ENCODE measurements around the gene CCDC33. TPM values are rescaled to one million over a fixed set of nuclear protein-coding genes. Genes with fewer than 3 reads are reported as not detected.

CCDC33 gene
- total and polyA plus RNA-seq, 2 donors, result 0.39 to 1.4 TPM

GRCh38 chr15:74206801-74207281 lies 29.3 kb upstream of the CCDC33 start:
- WGBS, result 90% methylated on average over 6 of the region's 6 CpGs
- H3K4me3 ChIP-seq (ENCODE audit: low read length in 2 of 2), result no peak overlapping the region
- no peak for DNase-seq (ENCODE audit: low read depth in 6 of 9, low spot score in 9 of 9)
- H3K27me3 ChIP-seq (ENCODE audit: control insufficient read depth in 2 of 2, insufficient read depth in 1 of 2, low read length in 1 of 2), result peaks cover 0 to 5% of the 10 kb centered on the region in 2 donors
- peaks cover 8 to 86% of the 10 kb centered on the region in 2 donors for H3K4me1 ChIP-seq (ENCODE audit: control insufficient read depth in 2 of 2, insufficient read depth in 2 of 2, low read length in 2 of 2)
- no peaks in the 10 kb centered on the region for H3K36me3 ChIP-seq (ENCODE audit: control insufficient read depth in 2 of 2, insufficient read depth in 2 of 2, low read length in 1 of 2)
- no peaks in the 10 kb centered on the region for H3K9me3 ChIP-seq (ENCODE audit: control insufficient read depth in 2 of 2, insufficient read depth in 1 of 2, low read length in 1 of 2)
- H3K27ac ChIP-seq (ENCODE audit: low read depth in 1 of 2, low read length in 1 of 2), result no peak overlapping the region

- peak overlapping the region in 1 of 2 donors; percentile 50 for H3K27ac ChIP-seq (ENCODE audit: low read depth in 1 of 2, low read length in 1 of 2)
- peak overlapping the region in 1 of 2 donors; percentile 29 for H3K4me3 ChIP-seq (ENCODE audit: low read length in 2 of 2)
- H3K4me1 ChIP-seq (ENCODE audit: control insufficient read depth in 2 of 2, insufficient read depth in 2 of 2, low read length in 2 of 2), result peaks cover 4 to 86% of the 10 kb centered on the region in 2 donors
- H3K27me3 ChIP-seq (ENCODE audit: control insufficient read depth in 2 of 2, insufficient read depth in 1 of 2, low read length in 1 of 2), result peaks cover 0 to under 1% of the 10 kb centered on the region in 2 donors
- peak in 1 of 9 donors; percentile 39 for DNase-seq (ENCODE audit: low read depth in 6 of 9, low spot score in 9 of 9)
- 66% methylated on average over 16 of the region's 16 CpGs for WGBS
- H3K36me3 ChIP-seq (ENCODE audit: control insufficient read depth in 2 of 2, insufficient read depth in 2 of 2, low read length in 1 of 2), result no peaks in the 10 kb centered on the region
- no peaks in the 10 kb centered on the region for H3K9me3 ChIP-seq (ENCODE audit: control insufficient read depth in 2 of 2, insufficient read depth in 1 of 2, low read length in 1 of 2)
Observed at GRCh38 chr15:74207652-74208440, 28.3 kb upstream of the CCDC33 start.

GRCh38 chr15:74208496-74208895 lies 27.6 kb upstream of the CCDC33 start:
- Histone ChIP-seq H3K9me3 (ENCODE audit: control insufficient read depth in 2 of 2, insufficient read depth in 1 of 2, low read length in 1 of 2) (no peaks in the 10 kb centered on the region), H3K36me3 (ENCODE audit: control insufficient read depth in 2 of 2, insufficient read depth in 2 of 2, low read length in 1 of 2) (no peaks in the 10 kb centered on the region), H3K4me1 (ENCODE audit: control insufficient read depth in 2 of 2, insufficient read depth in 2 of 2, low read length in 2 of 2) (peaks cover 3 to 81% of the 10 kb centered on the region in 2 donors), H3K27ac (ENCODE audit: low read depth in 1 of 2, low read length in 1 of 2) (peak overlapping the region in 1 of 2 donors; percentile 50), H3K27me3 (ENCODE audit: control insufficient read depth in 2 of 2, insufficient read depth in 1 of 2, low read length in 1 of 2) (no peaks in the 10 kb centered on the region), H3K4me3 (ENCODE audit: low read length in 2 of 2) (peak overlapping the region in 1 of 2 donors; percentile 29)
- WGBS, result 93% methylated on average over 6 of the region's 6 CpGs
- DNase-seq (ENCODE audit: low read depth in 6 of 9, low spot score in 9 of 9), result no peak

DNA sequence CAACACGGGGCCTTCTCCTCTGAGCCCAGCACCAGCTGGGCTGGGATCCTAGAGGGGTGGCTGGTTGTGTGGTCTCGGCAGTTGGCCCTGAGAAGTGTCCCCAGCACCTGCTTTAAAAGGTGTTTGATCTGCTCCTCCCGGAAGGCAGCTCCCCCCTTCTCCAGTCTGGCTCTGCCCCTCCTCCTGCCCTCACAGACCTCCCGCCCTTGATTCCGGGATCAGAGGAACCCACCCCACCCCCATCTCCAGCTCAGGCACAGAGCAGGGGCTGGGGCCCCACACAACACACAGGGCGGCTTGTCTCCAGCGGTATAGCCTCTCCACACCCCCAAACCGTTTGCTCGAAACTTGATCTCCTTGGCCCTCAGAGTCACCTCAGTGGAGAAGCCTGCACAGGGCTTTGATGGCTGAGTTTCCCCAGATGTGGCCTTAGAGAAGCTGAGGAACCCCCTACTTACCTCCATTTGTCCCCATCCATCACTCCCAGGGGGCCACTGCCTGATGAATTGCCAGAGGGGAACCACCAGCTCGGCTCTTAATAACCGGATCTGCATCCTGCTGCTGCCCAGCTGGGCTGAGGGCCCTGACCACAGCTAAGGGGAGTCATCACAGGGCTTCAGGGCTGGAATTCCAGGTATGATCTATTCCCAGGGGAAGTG lies 27.1 kb upstream of the CCDC33 start:
- Histone ChIP-seq H3K4me3 (ENCODE audit: low read length in 2 of 2) (peak overlapping the region in 1 of 2 donors; percentile 29), H3K9me3 (ENCODE audit: control insufficient read depth in 2 of 2, insufficient read depth in 1 of 2, low read length in 1 of 2) (no peaks in the 10 kb centered on the region), H3K27me3 (ENCODE audit: control insufficient read depth in 2 of 2, insufficient read depth in 1 of 2, low read length in 1 of 2) (no peaks in the 10 kb centered on the region), H3K4me1 (ENCODE audit: control insufficient read depth in 2 of 2, insufficient read depth in 2 of 2, low read length in 2 of 2) (peaks cover 0 to 81% of the 10 kb centered on the region in 2 donors), H3K27ac (ENCODE audit: low read depth in 1 of 2, low read length in 1 of 2) (peak overlapping the region in 1 of 2 donors; percentile 50), H3K36me3 (ENCODE audit: control insufficient read depth in 2 of 2, insufficient read depth in 2 of 2, low read length in 1 of 2) (no peaks in the 10 kb centered on the region)
- WGBS, result 71% methylated on average over 11 of the region's 11 CpGs
- peak in 3 of 9 donors; percentile 44 to 63 (median 46) for DNase-seq (ENCODE audit: low read depth in 6 of 9, low spot score in 9 of 9)

- DNase-seq (ENCODE audit: low read depth in 6 of 9, low spot score in 9 of 9), result no peak
- WGBS, result 90% methylated on average over 5 of the region's 5 CpGs
- Histone ChIP-seq H3K36me3 (ENCODE audit: control insufficient read depth in 2 of 2, insufficient read depth in 2 of 2, low read length in 1 of 2) (no peaks in the 10 kb centered on the region), H3K27ac (ENCODE audit: low read depth in 1 of 2, low read length in 1 of 2) (peak overlapping the region in 1 of 2 donors; percentile 50), H3K4me3 (ENCODE audit: low read length in 2 of 2) (peak overlapping the region in 1 of 2 donors; percentile 29), H3K9me3 (ENCODE audit: control insufficient read depth in 2 of 2, insufficient read depth in 1 of 2, low read length in 1 of 2) (no peaks in the 10 kb centered on the region), H3K27me3 (ENCODE audit: control insufficient read depth in 2 of 2, insufficient read depth in 1 of 2, low read length in 1 of 2) (no peaks in the 10 kb centered on the region), H3K4me1 (ENCODE audit: control insufficient read depth in 2 of 2, insufficient read depth in 2 of 2, low read length in 2 of 2) (peaks cover 0 to 81% of the 10 kb centered on the region in 2 donors)
Observed at GRCh38 chr15:74209560-74209958, 26.6 kb upstream of the CCDC33 start.

GRCh38 chr15:74209997-74210671 lies 26.0 kb upstream of the CCDC33 start:
- peak overlapping the region in 1 of 2 donors; percentile 29 for H3K4me3 ChIP-seq (ENCODE audit: low read length in 2 of 2)
- H3K27me3 ChIP-seq (ENCODE audit: control insufficient read depth in 2 of 2, insufficient read depth in 1 of 2, low read length in 1 of 2), result no peaks in the 10 kb centered on the region
- peaks cover 0 to 81% of the 10 kb centered on the region in 2 donors for H3K4me1 ChIP-seq (ENCODE audit: control insufficient read depth in 2 of 2, insufficient read depth in 2 of 2, low read length in 2 of 2)
- no peak for DNase-seq (ENCODE audit: low read depth in 6 of 9, low spot score in 9 of 9)
- 88% methylated on average over 4 of the region's 4 CpGs for WGBS
- H3K27ac ChIP-seq (ENCODE audit: low read depth in 1 of 2, low read length in 1 of 2), result peak overlapping the region in 1 of 2 donors; percentile 55
- H3K9me3 ChIP-seq (ENCODE audit: control insufficient read depth in 2 of 2, insufficient read depth in 1 of 2, low read length in 1 of 2), result no peaks in the 10 kb centered on the region
- no peaks in the 10 kb centered on the region for H3K36me3 ChIP-seq (ENCODE audit: control insufficient read depth in 2 of 2, insufficient read depth in 2 of 2, low read length in 1 of 2)

- Histone ChIP-seq H3K27me3 (ENCODE audit: control insufficient read depth in 2 of 2, insufficient read depth in 1 of 2, low read length in 1 of 2) (no peaks in the 10 kb centered on the region), H3K9me3 (ENCODE audit: control insufficient read depth in 2 of 2, insufficient read depth in 1 of 2, low read length in 1 of 2) (no peaks in the 10 kb centered on the region), H3K36me3 (ENCODE audit: control insufficient read depth in 2 of 2, insufficient read depth in 2 of 2, low read length in 1 of 2) (no peaks in the 10 kb centered on the region), H3K4me1 (ENCODE audit: control insufficient read depth in 2 of 2, insufficient read depth in 2 of 2, low read length in 2 of 2) (peaks cover 0 to 81% of the 10 kb centered on the region in 2 donors), H3K4me3 (ENCODE audit: low read length in 2 of 2) (no peak overlapping the region), H3K27ac (ENCODE audit: low read depth in 1 of 2, low read length in 1 of 2) (peak overlapping the region in 1 of 2 donors; percentile 55)
- no peak for DNase-seq (ENCODE audit: low read depth in 6 of 9, low spot score in 9 of 9)
Observed at GRCh38 chr15:74210729-74211128, 25.4 kb upstream of the CCDC33 start.

- Histone ChIP-seq H3K9me3 (ENCODE audit: control insufficient read depth in 2 of 2, insufficient read depth in 1 of 2, low read length in 1 of 2) (no peaks in the 10 kb centered on the region), H3K36me3 (ENCODE audit: control insufficient read depth in 2 of 2, insufficient read depth in 2 of 2, low read length in 1 of 2) (no peaks in the 10 kb centered on the region), H3K27me3 (ENCODE audit: control insufficient read depth in 2 of 2, insufficient read depth in 1 of 2, low read length in 1 of 2) (no peaks in the 10 kb centered on the region), H3K27ac (ENCODE audit: low read depth in 1 of 2, low read length in 1 of 2) (peak overlapping the region in 1 of 2 donors; percentile 32), H3K4me3 (ENCODE audit: low read length in 2 of 2) (no peak overlapping the region), H3K4me1 (ENCODE audit: control insufficient read depth in 2 of 2, insufficient read depth in 2 of 2, low read length in 2 of 2) (peaks cover 0 to 73% of the 10 kb centered on the region in 2 donors)
- WGBS, result 100% methylated on average over 1 of the region's 1 CpG
- no peak for DNase-seq (ENCODE audit: low read depth in 6 of 9, low spot score in 9 of 9)
Observed at GRCh38 chr15:74211656-74212055, 24.5 kb upstream of the CCDC33 start.

Data from thymus (tissue), 11 donors.